HG03060 (cell line): Measurements from ENCODE around the gene FAF1.

Experiments
- ATAC-seq: cut with Tn5 transposase; IDR thresholded peaks from one replicate; pipeline ENCODE4 v1.9.1; 2021; ENCODE audit warnings: low read depth, moderate number of reproducible peaks; ENCODE audit not compliant: unreplicated experiment

FAF1 gene

DNA sequence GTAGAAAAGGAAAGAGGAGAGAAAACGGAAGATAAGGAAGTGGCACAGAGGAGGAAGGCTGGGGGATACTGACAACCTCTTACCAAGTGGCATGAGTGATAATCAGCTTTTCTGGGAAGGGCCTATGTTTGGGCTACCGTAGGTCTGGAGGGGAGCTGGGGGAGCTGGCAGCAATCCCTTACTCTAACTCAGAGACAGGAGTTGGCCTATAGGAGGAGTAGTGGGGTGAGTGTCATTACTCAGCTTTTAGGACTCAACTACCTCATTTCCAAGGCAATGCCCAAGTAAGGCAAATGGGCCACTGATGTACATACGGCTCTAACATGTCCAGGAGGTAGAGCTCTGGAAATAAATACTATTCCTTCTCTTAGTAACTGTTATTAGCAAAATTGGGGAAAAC lies 488.1 kb downstream of the FAF1 start:
- ATAC-seq = no peak

DNA sequence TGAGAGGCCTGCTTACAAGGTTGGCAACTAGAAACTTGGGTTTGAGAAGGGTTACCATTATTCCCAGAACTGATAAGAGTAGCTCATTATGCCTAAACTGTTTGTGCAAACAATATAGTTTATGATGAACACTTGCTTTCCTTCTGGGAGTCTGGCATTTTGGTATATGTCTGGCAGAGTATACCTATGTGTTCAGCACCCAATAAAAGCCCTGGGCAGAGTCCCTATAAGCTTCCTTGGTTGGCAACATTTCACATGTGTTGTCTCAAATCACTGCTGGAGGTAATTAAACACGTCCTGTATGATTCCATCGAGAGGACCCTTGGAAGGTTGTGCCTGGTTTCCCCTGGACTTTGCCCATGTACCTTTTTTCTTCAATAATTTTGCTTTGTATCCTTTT lies 497.1 kb downstream of the FAF1 start:
- ATAC-seq = no peak

DNA sequence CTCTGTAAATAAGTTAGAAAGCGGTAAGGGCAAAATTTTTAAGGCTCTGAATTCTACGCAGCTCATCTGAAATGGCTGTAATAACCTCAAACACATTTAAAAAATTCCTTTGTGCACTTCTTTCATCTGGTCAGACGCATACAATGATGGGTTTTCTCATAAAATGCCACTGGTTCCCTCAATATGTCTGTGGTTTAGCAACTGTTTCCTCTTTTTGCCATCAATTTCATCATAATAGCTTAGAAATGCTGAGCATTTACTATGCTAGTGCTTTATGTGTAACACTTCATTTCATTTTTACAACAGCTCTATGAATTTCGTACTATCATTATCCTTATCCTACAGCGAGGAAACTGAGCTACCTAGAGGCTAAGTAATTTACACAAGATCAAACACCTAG lies 501.6 kb downstream of the FAF1 start:
- ATAC-seq = no peak

GRCh38 chr1:50454911-50455310 lies 505.2 kb downstream of the FAF1 start:
- ATAC-seq = no peak

GRCh38 chr1:50453266-50453665 lies 506.8 kb downstream of the FAF1 start:
- ATAC-seq = no peak

GRCh38 chr1:50452700-50453099 lies 507.4 kb downstream of the FAF1 start:
- ATAC-seq = no peak

GRCh38 chr1:50450861-50451653 lies 509.0 kb downstream of the FAF1 start:
- no peak for ATAC-seq

GRCh38 chr1:50447961-50448360 lies 512.1 kb downstream of the FAF1 start:
- no peak for ATAC-seq

DNA sequence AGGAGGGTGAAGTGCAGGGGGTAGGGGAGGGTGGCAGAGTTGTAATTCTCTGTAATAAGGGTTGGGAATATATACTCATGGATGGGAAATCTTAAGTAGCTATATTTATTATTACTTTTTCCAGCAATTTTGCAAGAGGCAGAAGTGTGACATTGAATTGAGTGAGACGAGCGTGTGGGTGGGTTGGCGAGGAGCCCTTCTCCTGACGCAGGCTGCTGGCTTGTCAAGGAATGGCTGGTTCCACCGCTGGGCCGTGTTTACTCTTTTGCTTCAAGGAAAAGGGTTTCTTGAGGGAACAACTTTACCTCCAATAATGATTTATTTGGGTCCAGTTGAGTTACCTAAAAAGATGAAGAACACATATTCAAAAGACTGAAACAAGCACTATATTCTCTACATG lies 518.9 kb downstream of the FAF1 start:
- no peak for ATAC-seq

- ATAC-seq = no peak
Observed at GRCh38 chr1:50438945-50439344, 521.1 kb downstream of the FAF1 start.

DNA sequence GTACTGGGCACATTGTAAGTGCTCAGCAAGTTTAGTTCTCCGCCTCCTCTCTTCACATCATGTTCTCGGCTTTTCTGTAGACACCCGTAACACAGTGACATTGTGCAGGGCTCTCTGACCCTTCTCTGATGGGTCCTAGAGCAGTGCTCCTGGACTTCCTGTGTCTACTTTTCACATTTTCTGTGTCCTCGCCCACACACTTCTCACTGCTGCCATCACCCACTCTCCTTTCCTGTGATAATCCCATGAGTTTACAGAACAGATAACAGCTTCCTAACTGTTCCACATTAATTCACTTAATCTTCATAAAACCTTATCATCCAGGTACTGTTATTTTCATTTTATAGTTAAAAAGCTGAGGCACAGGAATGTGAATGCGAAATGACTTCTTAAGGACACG lies 523.6 kb downstream of the FAF1 start:
- no peak for ATAC-seq

GRCh38 chr1:50430010-50430405 lies 530.1 kb downstream of the FAF1 start:
- ATAC-seq = no peak

DNA sequence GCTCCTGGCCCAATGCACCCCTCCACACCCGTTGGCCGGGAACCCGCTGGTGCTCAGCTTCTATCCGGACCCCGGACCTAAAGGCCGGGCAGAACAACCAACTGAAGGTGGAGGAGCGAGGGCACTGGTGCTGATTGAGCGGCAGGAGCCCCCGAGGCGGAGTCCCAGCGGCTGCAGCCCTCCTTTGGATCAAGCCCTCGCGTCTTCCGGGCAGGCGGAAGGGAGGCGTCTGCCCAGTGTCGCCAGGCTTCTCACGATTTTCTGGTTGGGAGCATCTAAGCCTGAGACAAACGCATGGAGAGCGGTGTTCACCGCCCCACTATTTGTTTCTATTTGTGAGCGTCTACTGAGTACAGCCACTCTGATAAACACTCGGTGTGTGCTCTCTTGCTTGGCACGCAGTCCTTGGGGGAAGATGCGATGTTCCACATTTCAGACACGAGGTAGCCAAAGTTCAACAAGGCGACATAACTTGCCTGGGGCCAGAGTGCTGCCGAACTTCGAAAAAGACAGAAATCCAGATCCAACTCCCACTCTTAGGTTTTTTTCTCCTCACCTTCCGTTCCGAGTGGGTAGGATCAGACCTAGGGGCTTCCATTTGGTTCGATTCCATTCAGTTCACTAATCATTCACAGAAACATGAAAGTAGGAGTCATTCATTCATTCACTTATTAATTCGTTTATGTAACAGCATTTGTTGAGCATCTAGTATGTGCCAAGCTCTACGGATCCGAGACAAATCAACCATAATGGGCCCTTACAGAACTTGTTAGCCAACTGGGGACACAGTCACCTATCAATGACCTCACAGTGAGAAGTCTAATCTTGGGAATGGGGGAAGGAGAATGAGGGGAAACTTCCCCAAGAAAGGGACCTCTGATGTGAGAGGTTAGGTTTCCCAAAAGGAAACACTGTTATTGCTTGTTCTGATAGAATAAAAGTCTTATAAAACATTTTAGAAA lies 532.0 kb downstream of the FAF1 start:
- ATAC-seq = no peak

DNA sequence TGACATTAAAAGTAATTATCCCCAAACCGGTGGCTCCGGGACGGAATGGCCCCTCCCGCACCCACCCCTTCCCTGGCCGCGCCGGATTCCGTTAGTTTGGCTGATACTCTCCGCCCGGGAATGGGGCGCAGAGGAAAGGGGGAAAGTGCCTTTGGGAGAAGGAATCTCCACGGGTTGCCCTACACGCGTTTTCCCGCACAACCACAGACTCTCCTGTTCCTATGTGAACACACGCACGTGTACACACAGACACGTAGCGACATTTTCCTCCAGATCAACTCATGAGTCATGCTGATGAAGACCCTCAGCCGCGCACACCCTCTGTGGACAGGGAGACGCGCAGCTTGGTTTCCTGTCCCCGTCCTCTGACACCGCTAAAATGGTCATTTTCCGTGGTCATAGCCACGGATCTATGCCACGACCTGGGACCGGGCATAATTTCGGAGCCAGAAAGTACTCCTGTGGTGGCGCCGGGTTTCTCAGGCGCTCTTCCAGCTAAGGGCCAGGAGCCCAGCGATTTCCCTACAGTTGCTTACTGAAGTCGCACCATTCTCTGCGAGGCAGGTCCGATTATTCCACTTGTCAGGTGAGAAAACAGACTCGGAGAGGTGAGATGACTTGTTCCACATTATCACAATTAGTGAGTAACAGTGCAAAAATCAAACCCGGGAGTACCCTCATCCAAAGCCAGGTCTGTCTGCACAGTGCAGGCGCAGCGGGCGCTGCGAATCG lies 532.8 kb downstream of the FAF1 start:
- ATAC-seq = no peak

- no peak for ATAC-seq
Observed at GRCh38 chr1:50426702-50427085, 533.4 kb downstream of the FAF1 start.

DNA sequence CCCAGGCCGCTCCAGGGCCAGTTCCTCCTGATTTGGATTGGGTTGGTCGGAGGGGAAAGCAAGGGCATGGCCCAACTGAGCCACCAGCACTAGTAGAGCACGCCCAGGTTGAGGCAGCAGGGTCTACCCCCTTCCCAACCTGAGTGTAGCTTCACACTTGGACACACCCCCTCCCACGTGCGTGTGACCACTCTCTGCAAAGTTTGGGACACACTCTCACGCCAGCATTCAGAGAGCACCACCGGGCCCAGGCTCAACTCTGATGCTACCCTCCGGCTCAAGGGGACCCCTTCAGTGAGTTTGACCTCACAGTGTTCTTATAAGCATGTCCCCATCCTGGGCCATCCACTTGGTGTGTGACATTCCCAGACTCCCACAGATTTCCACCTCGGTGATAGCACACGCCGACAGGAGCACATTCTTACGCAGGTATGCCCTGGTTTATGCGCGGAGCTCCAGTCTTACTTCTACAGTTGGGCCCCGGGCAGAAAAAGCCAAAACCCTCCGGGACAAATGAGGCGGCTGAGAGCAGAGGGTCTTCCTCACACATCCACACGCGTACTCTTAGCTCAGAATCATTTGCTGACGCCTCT lies 533.9 kb downstream of the FAF1 start:
- no peak for ATAC-seq

- ATAC-seq = no peak
Observed at GRCh38 chr1:50425376-50426107, 534.5 kb downstream of the FAF1 start.

DNA sequence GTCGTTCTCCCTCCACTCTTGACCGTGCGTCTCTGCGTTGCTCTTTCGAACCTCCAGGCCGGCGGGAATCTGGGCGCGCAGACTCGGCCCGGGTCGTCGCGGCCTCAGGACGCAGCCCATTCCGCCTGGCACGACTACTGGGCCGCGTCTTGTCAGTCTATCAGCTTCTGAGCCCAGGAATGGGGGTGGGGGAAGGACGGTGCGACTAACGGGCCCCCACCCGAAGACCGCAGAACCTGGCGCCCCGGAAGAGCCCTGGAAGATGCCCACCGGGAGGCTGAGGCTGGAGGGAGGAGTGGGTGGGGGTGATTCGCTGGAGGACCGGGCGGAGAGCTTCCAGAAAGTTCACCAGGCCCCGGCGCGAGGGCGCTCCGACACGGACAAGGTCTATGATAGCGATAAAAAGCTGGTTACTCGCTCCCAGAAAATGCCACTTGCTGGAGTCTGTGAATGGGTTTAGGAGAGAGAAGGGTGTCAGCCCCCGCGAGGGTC lies 535.1 kb downstream of the FAF1 start:
- ATAC-seq = no peak

GRCh38 chr1:50424045-50424883 lies 535.8 kb downstream of the FAF1 start:
- no peak for ATAC-seq
